LNCAP (cell line): ENCODE results near the gene VIPR1.

ENCODE experiments used
- TF ChIP-seq, protein P1 (sequence below): fragments of 450-650 bp; IDR thresholded peaks from 2 replicates; pipeline ENCODE4 v1.5.1; 2017; ENCODE audit warnings: mild to moderate bottlenecking

Gene VIPR1

DNA sequence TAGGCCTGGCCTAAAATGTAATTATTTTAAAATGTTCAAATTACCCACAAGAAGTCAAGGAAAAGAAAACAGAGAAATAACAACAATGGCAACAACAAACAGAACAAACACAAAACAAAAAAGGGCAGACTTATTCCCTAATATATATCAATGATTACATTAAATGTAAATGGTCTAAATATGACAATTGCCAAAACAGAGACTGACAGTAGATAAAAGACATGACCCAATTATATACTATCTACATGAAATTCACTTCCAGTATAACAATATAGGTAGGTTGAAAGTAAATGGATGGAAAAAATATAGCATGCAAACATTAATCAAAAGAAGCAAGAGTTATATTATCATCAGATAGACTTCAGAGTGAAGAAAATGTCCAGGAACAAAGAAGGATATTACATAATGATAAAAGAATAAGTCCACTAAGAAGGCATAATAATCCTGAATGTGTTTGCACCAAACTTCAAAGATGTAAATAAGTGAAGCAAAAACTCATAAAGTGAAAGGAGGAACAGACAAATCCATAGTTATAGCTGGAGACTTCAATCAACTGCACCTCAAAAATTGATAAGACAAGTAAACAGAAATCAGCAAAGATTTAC lies 72.8 kb downstream of the VIPR1 start:
- TF ChIP-seq, protein P1, sequence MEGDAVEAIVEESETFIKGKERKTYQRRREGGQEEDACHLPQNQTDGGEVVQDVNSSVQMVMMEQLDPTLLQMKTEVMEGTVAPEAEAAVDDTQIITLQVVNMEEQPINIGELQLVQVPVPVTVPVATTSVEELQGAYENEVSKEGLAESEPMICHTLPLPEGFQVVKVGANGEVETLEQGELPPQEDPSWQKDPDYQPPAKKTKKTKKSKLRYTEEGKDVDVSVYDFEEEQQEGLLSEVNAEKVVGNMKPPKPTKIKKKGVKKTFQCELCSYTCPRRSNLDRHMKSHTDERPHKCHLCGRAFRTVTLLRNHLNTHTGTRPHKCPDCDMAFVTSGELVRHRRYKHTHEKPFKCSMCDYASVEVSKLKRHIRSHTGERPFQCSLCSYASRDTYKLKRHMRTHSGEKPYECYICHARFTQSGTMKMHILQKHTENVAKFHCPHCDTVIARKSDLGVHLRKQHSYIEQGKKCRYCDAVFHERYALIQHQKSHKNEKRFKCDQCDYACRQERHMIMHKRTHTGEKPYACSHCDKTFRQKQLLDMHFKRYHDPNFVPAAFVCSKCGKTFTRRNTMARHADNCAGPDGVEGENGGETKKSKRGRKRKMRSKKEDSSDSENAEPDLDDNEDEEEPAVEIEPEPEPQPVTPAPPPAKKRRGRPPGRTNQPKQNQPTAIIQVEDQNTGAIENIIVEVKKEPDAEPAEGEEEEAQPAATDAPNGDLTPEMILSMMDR: no peak

- TF ChIP-seq, protein P1: no peak
These were observed 75.6 kb downstream of the VIPR1 start for GRCh38 chr3:42578054-42578453.

- TF ChIP-seq, protein P1: no peak
These were observed 78.9 kb downstream of the VIPR1 start for GRCh38 chr3:42581400-42581708.

DNA sequence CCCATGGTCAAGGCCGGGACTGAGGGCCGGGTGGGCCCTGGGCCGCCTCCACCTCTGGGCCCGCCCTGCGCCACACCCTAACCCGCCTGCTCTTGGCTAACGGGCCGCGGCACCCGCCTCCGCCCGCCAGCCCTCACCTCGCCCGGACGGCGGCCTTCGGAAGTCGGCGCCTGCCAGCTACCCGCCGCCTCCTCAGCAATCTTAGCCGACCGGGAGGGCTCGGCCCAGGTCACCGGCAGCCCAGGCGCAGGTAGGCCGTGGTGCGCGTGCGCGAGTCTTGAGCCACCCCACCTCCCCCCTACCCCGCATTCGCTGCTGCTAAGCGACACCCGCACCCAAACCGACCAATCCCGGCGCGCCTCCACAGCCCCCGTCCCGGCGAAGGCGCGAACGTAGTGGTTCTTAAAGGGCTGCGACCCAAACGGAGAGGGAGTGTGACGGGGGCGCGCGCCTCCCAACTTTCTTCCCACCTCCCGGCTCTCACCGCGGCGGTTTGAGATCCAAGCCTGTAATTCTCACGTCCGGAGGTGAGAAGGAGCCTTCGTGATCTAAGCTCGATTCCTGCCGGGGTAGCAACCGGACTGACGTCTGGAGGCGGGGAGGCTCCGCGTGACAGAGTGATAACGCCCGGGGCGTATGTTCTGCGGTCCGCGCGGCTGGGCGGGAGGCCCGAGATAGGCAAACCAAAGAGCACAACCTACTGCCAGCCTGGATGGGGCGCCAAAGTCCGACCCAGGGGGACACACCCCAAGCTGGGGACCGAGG lies 79.4 kb downstream of the VIPR1 start, which contains the start of gene SEC22C:
Gene SEC22C, minus strand, starts transcription at position 259 of the 765 bp plus-strand sequence. CDS start 12,921 bp downstream, outside the sequence.
- TF ChIP-seq, protein P1: no peak

DNA sequence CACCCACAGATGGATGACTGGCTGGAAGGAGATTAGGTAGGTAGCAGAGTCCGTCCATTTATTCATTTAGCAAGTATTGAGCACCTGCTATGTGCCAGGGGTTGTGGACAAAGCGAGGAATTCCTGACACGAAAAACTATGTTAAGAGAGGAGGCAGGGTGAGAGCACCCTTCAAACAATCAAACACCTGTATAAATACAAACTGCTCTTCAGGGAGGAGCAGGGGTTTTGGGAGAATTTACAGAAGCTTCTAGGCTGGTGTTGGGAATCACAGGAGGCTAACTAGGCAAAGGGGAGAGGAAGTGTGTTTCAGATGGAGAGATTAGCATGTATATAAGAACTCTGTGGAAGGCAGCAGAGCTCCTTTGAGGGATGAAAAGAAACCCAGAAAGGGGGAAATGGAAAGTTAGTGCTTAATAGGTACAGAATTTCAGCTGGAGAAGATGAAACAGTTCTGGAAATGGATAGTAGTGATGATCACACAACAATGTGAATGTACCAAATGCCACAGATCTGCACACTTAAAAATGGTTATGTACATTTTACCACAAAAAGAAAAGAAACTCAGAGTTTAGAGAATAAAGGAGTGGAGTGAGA lies 80.1 kb downstream of the VIPR1 start:
- TF ChIP-seq, protein P1: no peak
